Measurements from ENCODE around the gene P2RX4.
A peak's percentile ranks its signal among the peaks of the same experiment; 100 is the strongest.
"Not testable (repeated sequence)": the region's sequence is repeated elsewhere in the genome, so short reads cannot be mapped to it uniquely, and the experiment has no call there.

Gene P2RX4

GRCh38 chr12:121222847-121223246 lies 12.9 kb downstream of the P2RX4 start:
- DNase-seq (ENCODE audit: low read depth) = no peak

DNA sequence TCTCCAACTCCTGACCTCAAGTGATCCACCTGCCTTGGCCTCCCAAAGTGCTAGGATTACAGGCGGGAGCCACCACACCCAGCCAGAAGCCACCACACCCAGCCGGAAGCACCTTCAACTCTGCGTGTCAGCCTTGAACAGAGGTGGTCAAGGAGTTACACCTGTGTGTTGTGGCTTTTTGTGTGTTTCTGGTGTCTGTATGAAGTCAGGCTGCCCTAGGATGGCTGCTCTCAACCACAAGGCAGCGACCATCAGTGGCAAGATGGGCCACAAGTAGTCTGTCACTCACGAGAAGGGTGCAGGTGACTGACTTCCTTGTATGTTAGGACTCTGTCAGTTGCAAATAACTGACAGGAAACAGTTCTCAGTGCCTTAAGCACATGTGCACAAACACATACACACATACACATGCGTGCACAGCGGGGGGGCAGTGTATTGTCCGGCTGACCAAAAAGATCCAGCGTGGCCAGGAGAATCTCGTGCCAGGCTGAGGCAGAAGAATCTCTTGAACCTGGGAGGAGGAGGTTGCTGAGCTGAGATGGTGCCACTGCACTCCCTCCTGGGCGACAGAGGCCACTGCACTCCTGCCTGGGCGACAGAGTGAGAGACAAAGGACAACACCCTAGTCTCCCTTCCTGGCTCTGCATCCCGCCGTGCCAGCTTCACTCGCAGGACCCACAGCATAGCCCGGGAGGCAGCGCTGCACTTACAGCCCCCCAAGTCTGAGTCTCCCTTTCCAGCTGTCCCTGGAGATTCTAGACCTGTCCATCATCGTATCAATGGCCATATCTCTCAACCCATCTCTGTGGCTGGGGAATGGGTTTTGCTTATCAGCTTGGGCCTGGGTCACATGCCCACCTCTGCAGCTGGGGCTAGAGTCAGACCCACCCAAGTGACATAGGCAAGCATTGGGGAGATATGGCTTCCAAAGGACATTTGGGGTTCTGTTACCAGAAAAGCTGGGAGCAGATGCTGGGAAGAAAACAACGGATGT lies 13.7 kb downstream of the P2RX4 start:
- no peak for DNase-seq (ENCODE audit: low read depth)

GRCh38 chr12:121224591-121224990 lies 14.7 kb downstream of the P2RX4 start:
- DNase-seq (ENCODE audit: low read depth) = no peak

DNA sequence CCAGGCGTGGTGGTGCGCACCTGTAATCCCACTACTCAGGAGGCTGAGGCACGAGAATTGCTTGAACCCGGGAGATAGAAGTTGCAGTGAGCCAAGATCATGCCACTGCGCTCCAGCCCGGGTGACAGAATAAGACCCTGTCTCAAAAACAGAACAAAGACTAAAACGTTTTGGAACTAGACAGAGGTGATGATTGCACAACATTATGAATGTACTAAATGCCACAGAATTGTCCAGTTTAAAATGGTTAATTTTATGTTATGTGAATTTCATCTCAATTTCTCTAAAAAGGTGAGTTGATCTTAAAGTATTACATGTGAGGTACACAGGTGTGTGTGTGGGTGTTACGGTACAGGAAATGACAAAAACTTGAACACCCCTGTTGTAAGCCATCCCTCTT lies 16.5 kb downstream of the P2RX4 start:
- DNase-seq (ENCODE audit: low read depth) = no peak

DNA sequence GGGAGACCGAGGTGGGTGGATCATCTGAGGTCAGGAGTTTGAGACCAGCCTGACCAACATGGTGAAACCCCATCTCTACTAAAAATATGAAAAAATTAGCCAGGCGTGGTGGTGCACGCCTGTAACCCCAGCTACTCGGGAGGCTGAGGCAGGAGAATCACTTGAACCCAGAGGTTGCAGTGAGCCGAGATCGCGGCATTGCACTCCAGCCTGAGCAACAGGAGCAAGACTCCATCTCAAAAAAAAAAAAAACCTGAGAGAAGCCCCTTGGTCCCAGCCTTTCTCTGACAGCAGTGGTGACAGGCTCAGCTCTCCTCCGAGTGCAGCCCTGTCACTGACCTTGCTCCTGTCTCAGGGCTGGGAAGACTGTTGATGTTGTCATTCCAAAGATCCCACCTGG lies 16.9 kb downstream of the P2RX4 start:
- not testable (repeated sequence) for DNase-seq (ENCODE audit: low read depth)

DNA sequence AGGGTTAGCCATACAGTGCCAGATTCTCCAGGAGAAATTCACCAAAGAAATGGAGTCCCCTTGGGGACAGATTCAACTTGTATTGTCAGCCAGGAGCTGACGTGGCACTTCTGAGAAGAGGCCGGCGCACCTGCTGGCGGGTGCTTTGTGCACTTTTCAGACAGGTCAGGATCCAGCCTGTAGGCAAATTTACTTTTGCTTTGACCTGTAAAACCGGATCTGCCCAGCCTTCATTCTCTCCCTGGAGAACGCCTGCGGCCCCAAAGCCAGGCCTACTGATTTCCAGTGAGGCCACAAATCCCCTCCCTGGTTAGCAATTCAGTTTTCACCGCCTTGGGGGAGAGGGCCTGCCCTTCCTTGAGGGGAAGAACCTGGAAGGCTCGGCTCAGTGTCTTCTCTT lies 17.4 kb downstream of the P2RX4 start:
- no peak for DNase-seq (ENCODE audit: low read depth)

- no peak for DNase-seq (ENCODE audit: low read depth)
Measured at GRCh38 chr12:121228919-121229665, 19.2 kb downstream of the P2RX4 start.

GRCh38 chr12:121229826-121230537 lies 20.1 kb downstream of the P2RX4 start:
- DNase-seq (ENCODE audit: low read depth) = peak; percentile 56

- no peak for DNase-seq (ENCODE audit: low read depth)
Measured at GRCh38 chr12:121230538-121230907, 20.6 kb downstream of the P2RX4 start.

DNA sequence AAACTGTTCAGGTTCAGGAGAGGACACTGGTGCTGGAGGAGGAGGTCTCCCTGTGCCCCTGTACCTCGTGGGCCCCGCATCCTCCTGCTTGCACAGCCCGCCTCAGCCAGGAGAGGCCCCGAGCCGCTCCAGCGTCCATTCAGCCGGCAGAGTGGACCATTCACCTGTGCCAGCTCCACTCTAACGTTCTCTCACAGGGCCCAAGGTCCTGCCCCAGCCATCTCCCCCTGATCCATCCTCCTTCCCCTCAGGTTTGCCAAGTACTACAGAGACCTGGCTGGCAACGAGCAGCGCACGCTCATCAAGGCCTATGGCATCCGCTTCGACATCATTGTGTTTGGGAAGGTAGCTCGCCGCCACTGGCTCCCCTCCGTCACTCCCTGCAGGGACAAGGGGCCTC lies 22.2 kb downstream of the P2RX4 start:
- DNase-seq (ENCODE audit: low read depth) = no peak

DNA sequence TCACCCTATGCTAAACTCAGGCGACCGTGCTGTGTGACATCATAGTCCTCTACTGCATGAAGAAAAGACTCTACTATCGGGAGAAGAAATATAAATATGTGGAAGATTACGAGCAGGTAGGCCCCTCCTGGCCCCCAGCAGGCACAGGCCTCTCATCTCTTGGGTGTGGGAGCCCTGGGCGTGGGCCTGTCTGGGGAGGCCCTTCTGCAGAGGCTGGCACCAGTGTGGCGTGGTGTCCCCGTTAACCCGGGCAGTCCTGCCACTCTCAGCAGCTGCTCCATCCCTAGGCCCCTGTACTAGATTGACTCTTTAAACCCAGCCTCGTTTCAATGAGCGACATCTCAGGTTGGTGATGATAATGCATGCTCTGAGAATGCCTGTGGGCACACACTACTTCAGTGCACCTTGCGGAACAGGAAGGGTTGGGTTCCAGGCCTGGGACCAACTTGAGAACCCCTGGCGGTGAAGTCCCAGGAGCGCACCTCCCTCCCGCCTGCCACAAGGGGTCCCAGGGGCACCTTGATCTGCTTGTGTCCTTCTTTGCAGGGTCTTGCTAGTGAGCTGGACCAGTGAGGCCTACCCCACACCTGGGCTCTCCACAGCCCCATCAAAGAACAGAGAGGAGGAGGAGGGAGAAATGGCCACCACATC lies 23.2 kb downstream of the P2RX4 start:
- DNase-seq (ENCODE audit: low read depth) = no peak

GRCh38 chr12:121233628-121234020 lies 23.7 kb downstream of the P2RX4 start:
- no peak for DNase-seq (ENCODE audit: low read depth)

- DNase-seq (ENCODE audit: low read depth) = no peak
Measured at GRCh38 chr12:121236776-121237175, 26.8 kb downstream of the P2RX4 start.

GRCh38 chr12:121237415-121237814 lies 27.5 kb downstream of the P2RX4 start:
- DNase-seq (ENCODE audit: low read depth) = no peak

- no peak for DNase-seq (ENCODE audit: low read depth)
Measured at GRCh38 chr12:121238086-121238485, 28.2 kb downstream of the P2RX4 start.

DNA sequence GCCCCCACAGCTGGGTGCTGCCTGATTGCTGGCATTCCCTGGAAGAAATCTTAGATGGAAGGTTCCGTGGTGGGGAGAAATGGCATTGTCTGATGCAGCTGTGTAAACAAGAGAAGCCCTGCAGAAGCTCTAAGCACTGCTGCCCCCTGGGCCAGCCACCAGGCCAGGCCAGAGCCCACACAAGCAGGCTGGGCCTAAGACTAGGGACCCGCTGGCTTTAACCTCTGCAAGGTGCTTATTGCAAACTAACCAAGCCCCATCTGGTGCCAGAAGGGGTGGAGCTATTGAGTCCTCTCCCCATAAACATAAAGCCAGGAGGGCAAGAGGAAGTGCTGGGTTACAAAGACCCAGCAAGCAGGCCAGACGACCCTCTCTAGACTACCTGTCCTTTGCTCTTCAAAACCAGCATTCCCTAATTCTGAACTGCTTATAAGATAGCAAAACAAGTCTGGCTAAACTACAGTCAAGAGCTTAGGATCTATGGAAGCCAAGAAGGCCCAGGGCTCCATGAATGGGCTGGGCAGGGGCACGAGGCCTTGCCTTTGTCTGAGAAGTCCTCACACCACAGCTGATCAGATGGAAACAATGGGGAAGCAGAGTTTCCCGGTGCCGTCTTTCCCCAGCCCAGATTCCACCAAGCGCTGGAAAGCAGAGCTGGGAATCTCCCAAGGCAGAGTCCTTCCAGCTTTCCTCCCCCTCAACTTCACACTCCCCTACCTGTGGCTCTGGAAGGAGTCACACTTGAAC lies 28.8 kb downstream of the P2RX4 start:
- DNase-seq (ENCODE audit: low read depth) = no peak

GRCh38 chr12:121239351-121240061 lies 29.6 kb downstream of the P2RX4 start:
- peak; percentile 79 for DNase-seq (ENCODE audit: low read depth)

GRCh38 chr12:121240062-121240420 lies 30.1 kb downstream of the P2RX4 start:
- no peak for DNase-seq (ENCODE audit: low read depth)

DNA sequence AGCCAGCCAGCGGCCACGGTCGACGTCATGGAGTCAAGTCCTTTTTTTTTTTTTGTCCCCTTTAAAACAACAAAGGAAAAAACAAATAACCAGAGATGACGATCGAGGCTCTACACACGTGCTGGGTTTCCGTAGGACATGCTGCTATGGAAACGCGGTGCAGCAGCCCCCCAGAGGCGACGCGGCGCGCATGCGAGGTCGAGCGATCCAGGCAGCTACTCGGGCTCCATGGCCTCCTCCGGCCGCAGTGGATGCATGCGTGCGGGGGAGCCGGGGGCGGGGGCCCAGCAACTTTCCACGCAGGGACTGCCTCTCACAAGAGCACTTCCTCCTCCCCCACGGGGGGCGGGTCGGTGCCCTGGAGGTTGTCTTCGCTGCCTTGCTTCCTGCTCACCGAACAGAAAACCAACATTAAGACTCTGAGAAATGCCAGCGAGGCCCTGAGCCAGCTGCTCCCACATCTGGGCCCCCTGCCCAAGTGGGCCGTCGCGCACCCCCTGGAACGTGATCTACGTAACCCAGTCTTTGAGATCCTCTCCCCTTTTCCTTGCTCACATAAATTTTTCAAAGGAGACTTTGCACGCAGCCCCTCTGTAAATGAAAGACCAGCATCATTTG lies 30.7 kb downstream of the P2RX4 start:
- peak; percentile 77 for DNase-seq (ENCODE audit: low read depth)
